IMR-90 (cell line): Measurements from ENCODE around the gene GMCL1. TPM values are rescaled to one million over a fixed set of nuclear protein-coding genes. Genes with fewer than 3 reads are reported as not detected.

Experiments
- ATAC-seq: fragments of 200-7000 bp; cut with Tn5 transposase; 2 replicates; pipeline ENCODE4 v1.9.1; 2020; ENCODE audit warnings: low read depth, mild to moderate bottlenecking, moderate library complexity
- BruUV-seq: library from RNA; stranded (reverse); fragments of 400-500 nt; replicated peaks from 2 replicates; lab custom pipeline; 2021; lab: Mats Ljungman, UMichigan
- CTCF ChIA-PET: fragments of 300-600 bp; formaldehyde crosslinking; extraction: SDS; loops from one replicate; lab custom pipeline; 2021; ENCODE audit warnings: antibody characterized with exemption; lab: Yijun Ruan, JAX
- POLR2A ChIA-PET: fragments of 300-600 bp; sonication (Branson Sonifier 250); formaldehyde crosslinking; loops from one replicate; lab custom pipeline; 2022; ENCODE audit warnings: antibody characterized with exemption; ENCODE audit not compliant: unreplicated experiment; lab: Charles Lee
- DNase-seq: peaks from one replicate; pipeline ENCODE4 v3.0.0; 2013
- H2AFZ ChIP-seq: replicated peaks from 2 replicates; pipeline ENCODE3; 2013; ENCODE audit warnings: low read length, mild to moderate bottlenecking; ENCODE audit not compliant: poor library complexity
- H2AK5ac ChIP-seq: 2 replicates; pipeline ENCODE4 v1.6.1; 2013; ENCODE audit warnings: low read depth, low read length, inconsistent platforms
- H2AK9ac ChIP-seq: replicated peaks from 2 replicates; pipeline ENCODE3; 2013; ENCODE audit warnings: mild to moderate bottlenecking, low read depth, low read length, moderate library complexity; ENCODE audit not compliant: poor library complexity
- H2BK120ac ChIP-seq: 2 replicates; pipeline ENCODE4 v1.6.1; 2013; ENCODE audit warnings: low read depth, low read length, inconsistent platforms
- H2BK15ac ChIP-seq: 3 replicates; pipeline ENCODE4 v1.6.1; 2013; ENCODE audit warnings: low read depth, low read length, inconsistent platforms
- H2BK20ac ChIP-seq: 2 replicates; pipeline ENCODE4 v1.6.1; 2013; ENCODE audit warnings: low read depth, mild to moderate bottlenecking, inconsistent platforms, low read length, moderate library complexity
- H2BK5ac ChIP-seq: 2 replicates; pipeline ENCODE4 v1.6.1; 2013; ENCODE audit warnings: mild to moderate bottlenecking, low read depth, low read length, inconsistent platforms; ENCODE audit not compliant: poor library complexity, severe bottlenecking
- H3K14ac ChIP-seq: replicated peaks from 2 replicates; pipeline ENCODE4 v1.6.1; 2013; ENCODE audit warnings: low read depth, low read length, inconsistent platforms
- H3K18ac ChIP-seq: 2 replicates; pipeline ENCODE4 v1.6.1; 2013; ENCODE audit warnings: low read depth, low read length, control low read depth
- H3K23ac ChIP-seq: 2 replicates; pipeline ENCODE4 v1.6.1; 2013; ENCODE audit warnings: low read depth, low read length, inconsistent platforms
- H3K27ac ChIP-seq: 2 replicates; pipeline ENCODE4 v1.5.1; 2013; ENCODE audit warnings: mild to moderate bottlenecking, control low read depth, low read length; ENCODE audit not compliant: insufficient read depth
- H3K27me3 ChIP-seq: 2 replicates; pipeline ENCODE4 v1.6.1; 2013; ENCODE audit warnings: low read length; ENCODE audit not compliant: control insufficient read depth, insufficient read depth
- H3K36me3 ChIP-seq: 2 replicates; pipeline ENCODE4 v1.6.1; 2013; ENCODE audit warnings: low read length, mixed read lengths; ENCODE audit not compliant: control insufficient read depth, insufficient read depth
- H3K4ac ChIP-seq: 2 replicates; pipeline ENCODE4 v1.6.1; 2013; ENCODE audit warnings: low read depth, low read length, inconsistent platforms
- H3K4me1 ChIP-seq: 2 replicates; pipeline ENCODE4 v1.6.1; 2013; ENCODE audit warnings: low read length, mixed read lengths; ENCODE audit not compliant: control insufficient read depth, insufficient read depth
- H3K4me2 ChIP-seq: 2 replicates; pipeline ENCODE4 v1.6.1; 2013; ENCODE audit warnings: low read depth, mild to moderate bottlenecking, control low read depth, low read length, moderate library complexity
- H3K4me3 ChIP-seq: 2 replicates; pipeline ENCODE4 v1.5.1; 2013; ENCODE audit warnings: low read depth, mild to moderate bottlenecking, control low read depth, low read length, moderate library complexity; ENCODE audit not compliant: insufficient read depth
- H3K56ac ChIP-seq: 2 replicates; pipeline ENCODE4 v1.6.1; 2013; ENCODE audit warnings: low read length, inconsistent platforms; ENCODE audit not compliant: insufficient read depth; ENCODE audit errors: extremely low read depth
- H3K79me1 ChIP-seq, 2 experiments: 2 replicates each; pipeline ENCODE4 v1.6.1; 2013; ENCODE audit warnings: low read length in 2 of 2, inconsistent platforms in 1 of 2, low read depth in 1 of 2
- H3K9ac ChIP-seq: 2 replicates; pipeline ENCODE4 v1.6.1; 2013; ENCODE audit warnings: low read depth, low read length, control low read depth
- H3K9me1 ChIP-seq: 2 replicates; pipeline ENCODE4 v1.6.1; 2013; ENCODE audit warnings: low read length, inconsistent platforms; ENCODE audit not compliant: insufficient read depth
- H3K9me3 ChIP-seq: 2 replicates; pipeline ENCODE4 v1.6.1; 2013; ENCODE audit warnings: low read length; ENCODE audit not compliant: control insufficient read depth, insufficient read depth
- H4K20me1 ChIP-seq: 2 replicates; pipeline ENCODE4 v1.6.1; 2013; ENCODE audit warnings: low read length, inconsistent platforms; ENCODE audit not compliant: insufficient read depth
- H4K5ac ChIP-seq: 2 replicates; pipeline ENCODE4 v1.6.1; 2013; ENCODE audit warnings: mild to moderate bottlenecking, low read depth, low read length, control low read depth
- H4K8ac ChIP-seq, 2 experiments: 2 replicates each; pipeline ENCODE4 v1.6.1; 2013; ENCODE audit warnings: low read depth in 2 of 2, low read length in 2 of 2, control low read depth in 1 of 2, inconsistent platforms in 1 of 2
- H4K91ac ChIP-seq: 2 replicates; pipeline ENCODE4 v1.6.1; 2013; ENCODE audit warnings: low read depth, low read length, inconsistent platforms; ENCODE audit not compliant: insufficient read depth
- BHLHE40 ChIP-seq: fragments of 150-350 bp; IDR thresholded peaks from 2 replicates; pipeline ENCODE4 v1.6.1; 2016; ENCODE audit warnings: mild to moderate bottlenecking, low read depth, low read length
- CEBPB ChIP-seq: IDR thresholded peaks from 2 replicates; pipeline ENCODE4 v1.6.1; 2012; ENCODE audit warnings: low read depth, low read length, improper control_type of control experiment
- CHD1 ChIP-seq: IDR thresholded peaks from 2 replicates; pipeline ENCODE4 v1.6.1; 2012; ENCODE audit warnings: low read depth, low read length, improper control_type of control experiment
- FOS ChIP-seq: fragments of 150-350 bp; IDR thresholded peaks from 2 replicates; pipeline ENCODE4 v1.6.1; 2016; ENCODE audit warnings: low read depth, low read length
- MAFK ChIP-seq: IDR thresholded peaks from 2 replicates; pipeline ENCODE4 v1.6.1; 2012; ENCODE audit warnings: low read depth, low read length, improper control_type of control experiment
- MAZ ChIP-seq: IDR thresholded peaks from 2 replicates; pipeline ENCODE4 v1.6.1; 2012; ENCODE audit warnings: low read depth, mild to moderate bottlenecking, low read length, improper control_type of control experiment, moderate library complexity, borderline replicate concordance
- MXI1 ChIP-seq: IDR thresholded peaks from 2 replicates; pipeline ENCODE4 v1.6.1; 2012; ENCODE audit warnings: low read depth, mild to moderate bottlenecking, low read length, moderate library complexity, borderline replicate concordance
- NFE2L2 ChIP-seq: fragments of 150-350 bp; IDR thresholded peaks from 2 replicates; pipeline ENCODE4 v1.6.1; 2016; ENCODE audit warnings: low read depth, mild to moderate bottlenecking, low read length
- POLR2A ChIP-seq: IDR thresholded peaks from 2 replicates; pipeline ENCODE4 v1.6.1; 2012; ENCODE audit warnings: mild to moderate bottlenecking, low read depth, low read length
- RAD21 ChIP-seq: IDR thresholded peaks from 2 replicates; pipeline ENCODE4 v1.6.1; 2012; ENCODE audit warnings: low read length, improper control_type of control experiment
- RCOR1 ChIP-seq: IDR thresholded peaks from 2 replicates; pipeline ENCODE4 v1.6.1; 2012; ENCODE audit warnings: mild to moderate bottlenecking, low read length, improper control_type of control experiment; ENCODE audit not compliant: insufficient replicate concordance
- RFX5 ChIP-seq: IDR thresholded peaks from 2 replicates; pipeline ENCODE4 v1.8.0; 2012; ENCODE audit warnings: low read depth, mild to moderate bottlenecking, low read length, moderate library complexity
- SMC3 ChIP-seq: fragments of 150-350 bp; IDR thresholded peaks from 2 replicates; pipeline ENCODE4 v1.6.1; 2016; ENCODE audit warnings: low read depth, mild to moderate bottlenecking, antibody characterized with exemption, low read length, moderate library complexity
- WGBS, 2 experiments: methylation state at CpG; one replicate each; pipeline versions ENCODE4 v1.1.5 to v1.1.7; 2013; ENCODE audit warnings: missing lambda C conversion rate in 2 of 2; ENCODE audit not compliant: insufficient read length in 1 of 2; ENCODE audit errors: extremely low coverage in 2 of 2; 5-methylcytosine and 5-hydroxymethylcytosine counted together
- dilution Hi-C: fragments of 300-500 bp; cut with HindIII; formaldehyde crosslinking; loops from one replicate; pipeline ENCODE4 v1.14.3; 2018; ENCODE audit warnings: low sequenced_read_pairs; ENCODE audit not compliant: unreplicated experiment
- in situ Hi-C: fragments of 300-500 bp; cut with MboI; formaldehyde crosslinking; loops from 3 replicates; pipeline ENCODE4 v1.14.3; 2019; ENCODE audit warnings: low sequenced_read_pairs, inconsistent platforms, mixed read lengths
- intact Hi-C: fragments of 100-400 bp; cut with micrococcal nuclease; formaldehyde crosslinking; loops from 2 replicates; pipeline ENCODE4 v1.10.0; 2022
- polyA plus RNA-seq, 3 experiments: library from polyadenylated mRNA; depleted of rRNA; stranded (reverse); fragments of >200 nt; gene quantifications; 2 replicates each; pipeline ENCODE4 v1.2.3, GENCODE V29; 2012; ENCODE audit warnings: low replicate concordance in 1 of 3
- total RNA-seq: library from RNA; depleted of rRNA; stranded (reverse); fragments of >200 nt; gene quantifications from 2 replicates; pipeline ENCODE4 v1.2.3, GENCODE V29; 2012
- TF ChIP-seq, protein P1 (sequence below): conservative IDR thresholded peaks from 2 replicates; pipeline ENCODE4 v1.5.1; 2012; ENCODE audit warnings: mild to moderate bottlenecking, low read depth, low read length, improper control_type of control experiment

The GMCL1 gene
- total and polyA plus RNA-seq, 2 of the 4 experiments (the other 2 are of a cell fraction) = 2.8 to 3.4 TPM

DNA sequence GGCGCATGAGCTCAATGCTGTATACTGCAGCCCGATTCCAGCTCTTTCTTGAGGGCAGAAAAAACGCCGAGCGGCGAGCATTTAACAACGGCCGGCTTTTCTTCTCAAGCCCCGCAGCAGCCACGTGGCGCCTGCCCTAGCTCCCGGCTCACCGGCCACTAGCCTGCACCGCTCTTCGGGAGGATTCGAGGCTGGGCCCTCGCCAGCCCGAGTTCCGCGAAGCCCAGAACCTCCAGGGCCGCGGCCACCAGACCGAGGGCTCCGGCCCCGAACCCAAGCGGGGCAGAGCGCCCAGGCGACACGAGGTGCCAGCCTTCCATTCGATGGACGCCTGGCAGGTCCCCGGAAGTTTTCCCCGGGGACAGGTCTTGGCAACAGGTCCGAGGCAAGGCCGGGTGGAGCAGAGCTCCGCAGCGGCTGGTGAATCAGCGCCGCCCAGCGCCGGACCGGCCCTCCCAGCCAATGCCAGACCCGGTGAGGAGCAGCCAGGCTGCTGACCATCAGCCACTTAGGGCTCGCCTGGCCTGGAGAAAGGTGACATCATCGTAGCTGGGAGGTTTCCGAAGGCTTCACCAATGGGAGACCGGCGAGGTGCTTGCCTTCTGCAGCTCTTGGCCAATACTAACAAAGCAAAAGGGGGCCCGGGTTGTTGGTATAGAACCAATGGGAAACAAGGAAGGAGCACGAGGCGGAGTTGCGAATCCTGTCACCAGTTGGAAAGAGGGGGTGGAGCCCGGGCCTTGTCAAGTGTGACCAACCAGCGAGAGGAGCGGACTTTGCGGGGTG is 84.9 kb downstream of the GMCL1 start:
- Histone ChIP-seq H2BK120ac (peak overlapping the region; percentile 32; the same call in 1 of the 2 replicates), H2BK5ac (peak overlapping the region; percentile 58), H3K18ac (no peak overlapping the region; the same call in 1 of the 2 replicates), H2AK9ac (peak overlapping the region; percentile 83), H2BK15ac (no peak overlapping the region), H2BK20ac (no peak overlapping the region), H3K4me1 (no peaks in the 10 kb centered on the region; the same call in 1 of the 2 replicates), H3K14ac (peak overlapping the region; percentile 77), H3K4me3 (peak overlapping the region; percentile 50), H3K27ac (peak overlapping the region; percentile 69), H3K56ac (peak overlapping the region; percentile 90; the same call in 1 of the 2 replicates), H4K91ac (peak overlapping the region; percentile 84), H3K36me3 (no peaks in the 10 kb centered on the region), H3K9me3 (no peaks in the 10 kb centered on the region), H3K79me1 (peaks cover 3 to 21% of the 10 kb centered on the region in 2 experiments; a peak in 3 of 4 replicates), H3K4me2 (peak overlapping the region; percentile 58), H4K20me1 (no peaks in the 10 kb centered on the region), H3K9me1 (no peaks in the 10 kb centered on the region), H3K27me3 (no peaks in the 10 kb centered on the region), H3K4ac (peak overlapping the region; percentile 85), H4K5ac (no peak overlapping the region), H3K9ac (peak overlapping the region; percentile 61), H4K8ac (peak overlapping the region; percentile 64 to 84), H2AFZ (peak overlapping the region; percentile 92), H3K23ac (peak overlapping the region; percentile 33), H2AK5ac (peak overlapping the region; percentile 10; the same call in 1 of the 2 replicates)
- in situ Hi-C loops = loop anchor here (25.0 kb wide), 1 partner anchor 323 kb away; the partner anchor contains the start of gene TIA1
- ATAC-seq (peak; percentile 92), DNase-seq (peak; percentile 100)
- dilution Hi-C loops = no loop called here
- intact Hi-C loops = loop anchor here (1.0 to 5.0 kb wide), 5 partner anchors 156 to 388 kb away; partner anchors contain the start of genes FAM136A and PCBP1
- whole genome bisulfite sequencing, 2 experiments = 0% methylated on average over 31 of the region's 56 CpGs; no CpG with 5 or more reads in 1 of the 2 experiments
- POLR2A ChIA-PET = interaction anchor here (0.5 to 1.5 kb wide), 10 partner anchors 11 to 228 kb away, joined by 3 to 7 read pairs (median 3); no protein-coding TSS in a partner anchor
- CTCF ChIA-PET = interaction anchor here (1.1 to 1.9 kb wide), 3 partner anchors 157 to 229 kb away, joined by 4 to 8 read pairs (median 7); no protein-coding TSS in a partner anchor
- no TSS peak for BruUV-seq
- TF ChIP-seq CHD1 (no peak), RAD21 (no peak; the same call in 1 of the 2 replicates), MXI1 (peak; percentile 91), RCOR1 (no peak), SMC3 (no peak; the same call in 1 of the 2 replicates), NFE2L2 (no peak), MAZ (no peak), FOS (peak; percentile 48; the same call in 1 of the 2 replicates), RFX5 (peak; percentile 97), MAFK (no peak; the same call in 1 of the 2 replicates), CEBPB (peak; percentile 74), BHLHE40 (peak; percentile 51), POLR2A (peak; percentile 63)
- TF ChIP-seq, protein P1, sequence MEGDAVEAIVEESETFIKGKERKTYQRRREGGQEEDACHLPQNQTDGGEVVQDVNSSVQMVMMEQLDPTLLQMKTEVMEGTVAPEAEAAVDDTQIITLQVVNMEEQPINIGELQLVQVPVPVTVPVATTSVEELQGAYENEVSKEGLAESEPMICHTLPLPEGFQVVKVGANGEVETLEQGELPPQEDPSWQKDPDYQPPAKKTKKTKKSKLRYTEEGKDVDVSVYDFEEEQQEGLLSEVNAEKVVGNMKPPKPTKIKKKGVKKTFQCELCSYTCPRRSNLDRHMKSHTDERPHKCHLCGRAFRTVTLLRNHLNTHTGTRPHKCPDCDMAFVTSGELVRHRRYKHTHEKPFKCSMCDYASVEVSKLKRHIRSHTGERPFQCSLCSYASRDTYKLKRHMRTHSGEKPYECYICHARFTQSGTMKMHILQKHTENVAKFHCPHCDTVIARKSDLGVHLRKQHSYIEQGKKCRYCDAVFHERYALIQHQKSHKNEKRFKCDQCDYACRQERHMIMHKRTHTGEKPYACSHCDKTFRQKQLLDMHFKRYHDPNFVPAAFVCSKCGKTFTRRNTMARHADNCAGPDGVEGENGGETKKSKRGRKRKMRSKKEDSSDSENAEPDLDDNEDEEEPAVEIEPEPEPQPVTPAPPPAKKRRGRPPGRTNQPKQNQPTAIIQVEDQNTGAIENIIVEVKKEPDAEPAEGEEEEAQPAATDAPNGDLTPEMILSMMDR = no peak; the same call in 1 of the 2 replicates
